Tracheal epithelial cell (primary cell): ENCODE measurements around the gene LILRB5. TPM values are rescaled to one million over a fixed set of nuclear protein-coding genes. Genes with fewer than 3 reads are reported as not detected.

ENCODE experiments used
- total RNA-seq: library from RNA; depleted of rRNA; stranded (reverse); fragments of >200 nt; gene quantifications from 2 replicates; pipeline ENCODE4 v1.2.1, GENCODE V29; 2014

The LILRB5 gene
- total RNA-seq, result not detected in 2 replicates

GRCh38 chr19:54257116-54257480 lies at the start of gene LILRB5:
TSS of gene LILRB5 (minus strand) at chr19:54257273. CDS start at chr19:54257193, 80 bp downstream.

GRCh38 chr19:54281007-54281728 lies 24.1 kb upstream of the LILRB5 start, which contains the start of gene LILRB2:
TSS of gene LILRB2 (minus strand) at chr19:54281110. CDS start at chr19:54280496, 614 bp downstream.

GRCh38 chr19:54242646-54243045 lies 14.4 kb downstream of the LILRB5 start, which contains the start of gene LILRA6:
TSS of gene LILRA6 (minus strand) at chr19:54242790.

GRCh38 chr19:54222474-54223276 lies 34.4 kb downstream of the LILRB5 start, which contains the start of gene LILRB3:
TSS of gene LILRB3 (minus strand) at chr19:54223007. CDS start at chr19:54222976, 31 bp downstream.

Other genes with a start within 250 kb of the LILRB5 start
- gene VSTM1, start 193.4 kb downstream of the LILRB5 start, total RNA-seq, result not detected in 2 replicates
- not detected in 2 replicates for gene TARM1, start 175.9 kb downstream of the LILRB5 start, total RNA-seq
- gene OSCAR, start 156.5 kb downstream of the LILRB5 start, total RNA-seq, result 0.72 and 1.1 TPM in 2 replicates
- 3.4 and 4.5 TPM in 2 replicates for gene NDUFA3, start 154.4 kb downstream of the LILRB5 start, total RNA-seq
- gene TFPT, start 141.6 kb downstream of the LILRB5 start, total RNA-seq, result 4.9 and 14.9 TPM in 2 replicates
- 40.3 and 50.6 TPM in 2 replicates for gene PRPF31, start 141.5 kb downstream of the LILRB5 start, total RNA-seq
- 3.4 and 7.5 TPM in 2 replicates for gene CNOT3, start 119.5 kb downstream of the LILRB5 start, total RNA-seq
- 5.5 and 6.7 TPM in 2 replicates for gene LENG1, start 97.6 kb downstream of the LILRB5 start, total RNA-seq
- gene TMC4, start 84.1 kb downstream of the LILRB5 start, total RNA-seq, result 32.5 and 38.2 TPM in 2 replicates
- 19.2 and 30.1 TPM in 2 replicates for gene MBOAT7, start 67.7 kb downstream of the LILRB5 start, total RNA-seq
- gene TSEN34, start 66.0 kb downstream of the LILRB5 start, total RNA-seq, result 118 and 129 TPM in 2 replicates
- 2,554 and 3,066 TPM in 2 replicates for gene RPS9, start 56.4 kb downstream of the LILRB5 start, total RNA-seq
- gene LILRB3, start 34.3 kb downstream of the LILRB5 start, total RNA-seq, result not detected in 2 replicates
- gene LILRA6, start 14.5 kb downstream of the LILRB5 start, total RNA-seq, result not detected in 2 replicates
- gene LILRB2, start 23.8 kb upstream of the LILRB5 start, total RNA-seq, result not detected in 2 replicates
- not detected in 2 replicates for gene LILRA5, start 55.9 kb upstream of the LILRB5 start, total RNA-seq
- not detected in 2 replicates for gene LILRA4, start 81.9 kb upstream of the LILRB5 start, total RNA-seq
- gene LAIR1, start 107.7 kb upstream of the LILRB5 start, total RNA-seq, result under 0.01 TPM in 1 of 2 replicates, not detected in the other
- not detected in 2 replicates for gene TTYH1, start 158.2 kb upstream of the LILRB5 start, total RNA-seq
- 11.5 and 16.4 TPM in 2 replicates for gene LENG8, start 191.9 kb upstream of the LILRB5 start, total RNA-seq
- 15.4 and 24.5 TPM in 2 replicates for gene LENG9, start 206.5 kb upstream of the LILRB5 start, total RNA-seq
- gene CDC42EP5, start 216.0 kb upstream of the LILRB5 start, total RNA-seq, result 24.9 and 84.8 TPM in 2 replicates
- not detected in 2 replicates for gene LAIR2, start 245.6 kb upstream of the LILRB5 start, total RNA-seq